HG02610 (cell line): ENCODE measurements around the gene CBFA2T3.

Source experiments
- ATAC-seq: cut with Tn5 transposase; IDR thresholded peaks from one replicate; pipeline ENCODE4 v1.9.1; 2021; ENCODE audit warnings: mild to moderate bottlenecking, moderate library complexity; ENCODE audit not compliant: unreplicated experiment

Gene CBFA2T3

GRCh38 chr16:88940862-88941817 lies 35.9 kb downstream of the CBFA2T3 start:
- no peak for ATAC-seq

DNA sequence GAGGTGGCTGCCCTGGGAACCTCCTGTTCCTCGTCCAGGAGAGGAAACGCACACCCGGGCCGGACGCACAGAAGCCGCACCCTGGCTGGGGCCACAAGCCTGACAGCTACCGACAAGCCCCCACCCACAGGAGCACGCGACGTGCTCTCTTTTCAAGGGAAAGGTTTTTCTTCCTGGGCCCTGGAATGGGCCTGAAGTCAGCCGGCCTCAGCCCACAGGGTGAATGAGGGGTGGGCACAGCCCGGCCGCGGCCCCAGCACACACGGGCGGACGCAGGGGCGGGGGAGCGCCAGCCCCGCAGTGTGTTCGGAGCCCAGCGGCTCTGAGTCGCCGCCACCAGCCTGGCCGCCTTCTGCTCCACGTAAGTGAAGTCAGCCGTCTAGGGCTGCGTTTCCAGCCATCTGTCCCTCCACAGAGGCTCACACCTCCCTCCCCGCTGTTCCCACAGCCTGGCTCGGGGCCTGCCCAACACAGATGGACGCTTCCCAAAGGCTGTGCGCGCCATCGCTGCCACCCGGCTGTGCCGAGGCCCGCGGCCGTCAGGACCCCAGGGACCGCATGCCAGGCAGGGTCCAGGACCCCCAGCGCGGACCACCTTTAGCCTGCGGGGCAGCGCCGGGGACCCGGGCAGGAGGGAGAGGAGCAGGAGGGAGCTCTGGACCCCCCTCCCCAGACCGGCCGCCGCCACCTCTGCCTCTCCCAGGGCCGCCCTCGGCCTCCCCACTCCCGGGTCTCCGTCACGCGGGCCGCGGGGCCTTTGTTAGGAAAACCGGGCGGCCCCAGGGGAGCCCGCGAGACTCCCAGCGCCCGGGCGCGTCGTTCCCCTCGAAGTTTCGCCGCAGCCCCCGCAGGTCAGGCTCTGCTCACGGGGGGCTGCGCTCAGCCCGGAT lies 36.8 kb downstream of the CBFA2T3 start:
- no peak for ATAC-seq

DNA sequence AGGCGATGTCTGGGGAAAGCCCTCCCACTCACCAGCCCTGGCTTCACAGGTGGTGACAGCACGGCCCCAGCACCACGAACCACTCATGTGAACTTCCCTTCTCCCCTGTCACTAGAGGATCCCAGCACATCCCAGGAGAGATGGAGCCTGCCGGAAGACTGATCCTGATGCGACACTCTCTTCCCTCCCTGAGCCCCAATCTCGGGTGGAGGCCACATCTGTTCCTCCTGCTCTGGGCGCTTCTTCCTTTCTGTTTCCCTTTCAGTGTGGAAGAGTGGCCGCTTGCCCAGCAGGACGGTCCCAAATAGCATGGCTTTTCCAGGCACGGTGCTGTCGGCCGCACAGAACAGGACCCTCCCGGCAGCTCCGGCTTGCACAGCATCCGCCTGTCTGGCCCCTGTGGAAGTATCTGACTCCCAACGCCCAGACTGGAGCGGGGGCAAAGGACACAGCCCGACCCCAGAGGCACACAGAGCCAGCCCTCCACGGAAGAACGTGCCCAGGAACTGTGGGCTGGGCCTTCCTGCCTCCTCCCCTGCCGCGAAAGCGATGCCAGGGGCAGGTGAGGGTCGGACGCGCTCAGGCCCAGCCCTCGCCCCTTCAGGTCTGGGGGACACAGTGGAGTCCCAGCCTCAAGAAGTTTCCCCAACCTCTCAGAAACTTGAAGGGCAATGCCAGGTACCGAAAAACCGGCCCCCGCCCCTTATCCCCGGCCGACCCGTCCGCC lies 37.6 kb downstream of the CBFA2T3 start:
- ATAC-seq, result no peak

DNA sequence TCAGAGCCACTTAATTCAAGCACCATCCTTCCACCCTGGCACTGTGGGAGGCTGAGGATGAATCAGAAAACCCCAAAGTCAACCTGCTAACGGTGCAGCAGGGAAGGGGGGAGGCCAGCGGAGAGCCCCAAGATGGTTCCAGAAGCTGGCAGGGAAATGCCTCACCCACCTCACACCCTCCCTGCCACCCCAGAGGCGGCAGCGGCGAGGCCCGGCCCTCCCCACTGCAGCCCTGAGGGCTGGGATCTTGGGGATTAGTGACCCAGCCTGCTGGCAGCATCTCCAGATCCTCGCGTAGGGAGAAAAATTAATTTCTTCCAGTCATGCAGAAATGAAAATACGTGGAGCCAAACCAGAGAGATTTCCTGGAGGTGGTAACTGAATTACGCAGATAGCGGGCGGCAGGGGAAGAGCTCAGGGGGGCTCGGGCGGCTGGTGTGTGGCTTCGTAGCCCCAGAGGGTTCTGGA lies 38.2 kb downstream of the CBFA2T3 start:
- ATAC-seq, result no peak

- no peak for ATAC-seq
Measured at GRCh38 chr16:88938119-88938776, 38.8 kb downstream of the CBFA2T3 start.

DNA sequence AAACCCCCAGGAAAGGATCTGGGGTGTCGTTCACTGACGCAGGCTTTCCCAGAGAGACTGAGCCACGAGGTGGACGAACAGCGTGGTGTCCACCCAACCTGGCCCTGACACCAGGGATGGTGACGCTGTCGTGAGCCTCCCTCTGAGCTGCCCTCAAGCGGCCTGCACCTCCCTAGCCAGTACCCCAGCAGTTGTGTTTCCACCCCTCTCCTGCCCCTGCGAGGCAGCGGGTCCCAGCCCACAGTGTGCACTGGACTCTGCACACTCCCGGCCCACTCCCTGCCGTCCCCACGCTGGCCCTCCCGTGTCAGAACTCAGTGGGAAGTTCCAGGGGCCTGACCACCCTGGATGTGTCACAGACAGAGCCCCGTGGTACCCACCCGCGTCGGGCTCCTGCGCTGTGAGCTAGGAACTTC lies 39.8 kb downstream of the CBFA2T3 start:
- no peak for ATAC-seq

DNA sequence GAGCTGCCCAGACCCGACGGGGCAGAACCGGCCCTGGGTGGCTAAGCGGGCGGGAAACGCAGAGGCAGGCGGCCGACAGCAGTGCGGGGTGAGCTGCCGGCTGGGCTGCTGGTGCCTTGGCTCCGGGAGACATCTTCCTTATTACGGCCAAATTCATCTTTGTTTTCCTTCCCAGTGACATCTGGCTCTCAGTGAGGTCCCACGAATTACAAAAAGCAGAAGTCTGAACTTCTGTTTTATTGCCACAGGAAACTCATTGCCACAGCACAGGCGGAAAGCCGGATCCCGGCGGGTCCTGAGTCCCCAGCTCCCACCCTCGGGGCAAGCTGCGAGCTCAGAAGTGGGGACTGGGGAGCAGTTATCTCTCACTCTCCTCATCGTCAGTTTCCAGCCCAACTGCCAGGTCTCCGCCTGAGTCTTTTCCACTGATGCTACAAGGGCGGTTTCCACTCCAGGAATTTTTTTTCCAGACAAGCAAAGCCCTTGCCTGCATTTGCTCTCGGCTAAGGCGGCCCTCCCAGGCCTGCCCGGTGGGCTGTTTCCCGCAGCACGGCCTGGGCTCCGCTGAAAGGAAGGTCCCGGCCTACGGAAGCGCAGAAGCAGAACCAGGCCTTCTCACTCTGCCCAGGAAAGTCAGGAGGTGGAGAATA lies 40.3 kb downstream of the CBFA2T3 start:
- no peak for ATAC-seq

DNA sequence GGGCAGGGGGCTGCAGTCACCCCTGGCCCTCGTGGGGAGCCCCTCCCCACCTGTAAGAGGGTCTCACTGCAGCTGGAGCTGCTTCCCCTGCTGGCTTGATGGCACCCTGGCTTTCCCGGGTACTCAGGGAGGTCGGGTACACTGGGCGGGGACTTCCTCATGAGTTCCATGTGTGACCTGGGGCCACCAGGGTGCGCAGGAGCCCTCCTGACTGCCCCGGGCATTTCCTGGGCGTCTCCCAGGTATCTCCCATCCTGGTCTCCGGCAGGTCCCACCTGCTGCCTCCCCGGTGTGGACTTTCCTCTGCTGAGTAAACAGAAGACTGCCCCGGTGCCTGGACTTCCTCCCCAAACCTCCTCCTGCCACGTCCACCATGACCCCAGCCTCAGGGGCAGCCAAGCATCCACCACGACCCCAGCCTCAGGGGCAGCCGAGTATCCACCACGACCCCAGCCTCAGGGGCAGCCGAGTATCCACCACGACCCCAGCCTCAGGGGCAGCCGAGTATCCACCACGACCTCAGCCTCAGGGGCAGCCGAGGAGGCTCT lies 40.9 kb downstream of the CBFA2T3 start:
- no peak for ATAC-seq

GRCh38 chr16:88934066-88934667 lies 42.8 kb downstream of the CBFA2T3 start:
- no peak for ATAC-seq

DNA sequence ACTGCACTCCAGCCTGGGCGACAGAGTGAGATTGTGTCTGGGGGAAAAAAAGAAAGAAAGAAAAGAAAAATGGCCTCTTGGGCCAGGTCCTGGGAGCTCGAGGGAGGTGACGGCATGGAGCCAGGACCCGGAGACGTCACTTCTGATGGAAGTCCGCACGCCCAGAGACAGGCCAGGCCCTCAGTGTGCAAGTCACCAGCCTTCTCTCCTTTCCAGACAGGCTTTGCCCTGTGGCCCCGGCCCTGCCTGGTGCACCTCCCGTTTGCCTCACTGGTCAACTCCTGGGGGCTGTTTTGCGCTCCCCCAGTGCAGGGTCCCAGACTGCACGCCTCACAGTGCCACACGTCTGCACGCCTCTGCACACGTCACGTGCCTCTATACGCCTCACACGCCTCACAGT lies 44.1 kb downstream of the CBFA2T3 start:
- ATAC-seq, result no peak

GRCh38 chr16:88931936-88932335 lies 45.1 kb downstream of the CBFA2T3 start:
- ATAC-seq, result no peak

DNA sequence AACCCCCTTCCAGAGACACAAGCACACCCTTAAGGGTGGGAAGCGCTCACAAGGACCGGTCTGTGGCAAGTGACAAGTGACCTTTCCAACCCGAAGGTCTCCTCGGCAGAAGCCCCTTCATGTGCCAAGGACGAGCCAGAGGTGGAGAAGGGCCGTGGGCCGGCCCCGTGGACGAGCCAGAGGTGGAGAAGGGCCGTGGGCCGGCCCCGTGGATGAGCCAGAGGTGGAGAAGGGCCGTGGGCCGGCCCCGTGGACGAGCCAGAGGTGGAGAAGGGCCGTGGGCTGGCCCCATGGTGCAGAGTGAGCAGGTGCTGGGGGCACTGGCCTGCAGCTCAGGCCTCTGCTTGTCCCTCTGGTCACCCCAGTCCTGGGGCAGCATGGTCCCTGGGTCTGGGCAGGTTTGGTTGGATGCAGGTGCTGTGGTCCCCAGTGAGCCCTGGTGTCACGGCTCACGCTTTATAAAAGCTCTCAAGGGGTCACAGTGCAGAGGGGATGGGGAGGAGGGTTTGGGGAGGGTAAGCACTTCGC lies 45.6 kb downstream of the CBFA2T3 start:
- ATAC-seq, result no peak

- no peak for ATAC-seq
Measured at GRCh38 chr16:88930716-88931115, 46.3 kb downstream of the CBFA2T3 start.

DNA sequence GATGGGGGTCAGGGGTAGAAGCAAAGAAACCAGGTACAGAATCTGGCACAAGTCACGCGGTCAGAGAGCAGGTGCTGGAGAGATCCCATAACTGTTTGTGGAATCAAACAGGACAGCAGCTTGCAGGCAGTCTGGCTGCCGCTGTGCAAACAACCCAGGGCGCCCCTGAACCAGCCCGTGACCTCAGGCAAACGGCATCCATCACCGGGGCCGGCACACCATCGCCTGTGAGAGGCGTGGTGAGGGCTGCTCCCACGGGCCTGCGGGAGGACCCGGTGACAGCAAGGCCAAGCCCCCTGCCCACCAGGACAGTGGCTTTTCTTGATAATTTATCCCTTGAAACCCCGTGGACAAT lies 47.9 kb downstream of the CBFA2T3 start:
- no peak for ATAC-seq

GRCh38 chr16:88928405-88929090 lies 48.5 kb downstream of the CBFA2T3 start:
- ATAC-seq, result no peak

DNA sequence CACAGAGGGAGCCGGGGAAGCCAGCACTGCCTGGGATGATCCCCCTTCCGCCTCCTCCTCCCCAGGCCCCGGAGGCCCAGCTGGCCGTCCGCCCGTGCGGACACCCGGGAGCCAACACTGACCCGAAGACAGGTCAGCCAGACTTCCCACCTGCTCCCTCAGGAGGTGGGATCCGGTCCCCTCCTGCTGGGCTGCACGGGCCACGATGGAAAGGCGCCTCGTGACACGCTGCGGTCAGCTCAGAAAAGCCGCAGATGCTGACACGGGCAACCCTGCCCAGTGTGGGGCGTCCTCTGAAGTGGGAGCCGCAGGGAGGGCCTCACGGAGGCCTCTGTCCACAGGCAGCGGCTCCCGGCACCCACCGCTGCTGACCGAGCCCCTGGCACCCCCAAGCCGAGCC lies 49.3 kb downstream of the CBFA2T3 start:
- ATAC-seq, result no peak

DNA sequence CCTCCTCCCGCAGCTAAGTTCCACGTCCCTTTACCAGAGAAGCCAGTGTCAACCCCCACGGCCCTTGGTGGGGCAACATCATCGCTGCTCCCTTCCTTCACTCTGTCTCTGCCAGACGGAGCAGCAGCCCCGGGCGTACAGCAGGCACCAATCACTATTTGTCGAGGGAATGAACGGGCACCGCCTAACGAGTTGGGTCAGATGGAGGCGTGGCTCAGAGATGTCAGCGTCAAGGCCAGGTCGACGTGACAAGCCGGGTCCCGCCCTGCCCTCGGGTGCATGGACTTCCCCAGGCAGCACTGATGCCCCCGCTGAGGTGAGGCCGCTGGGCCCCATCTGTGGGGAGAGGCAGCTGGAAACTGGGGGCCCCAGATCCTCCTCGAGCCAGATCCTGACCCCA lies 50.0 kb downstream of the CBFA2T3 start:
- no peak for ATAC-seq

DNA sequence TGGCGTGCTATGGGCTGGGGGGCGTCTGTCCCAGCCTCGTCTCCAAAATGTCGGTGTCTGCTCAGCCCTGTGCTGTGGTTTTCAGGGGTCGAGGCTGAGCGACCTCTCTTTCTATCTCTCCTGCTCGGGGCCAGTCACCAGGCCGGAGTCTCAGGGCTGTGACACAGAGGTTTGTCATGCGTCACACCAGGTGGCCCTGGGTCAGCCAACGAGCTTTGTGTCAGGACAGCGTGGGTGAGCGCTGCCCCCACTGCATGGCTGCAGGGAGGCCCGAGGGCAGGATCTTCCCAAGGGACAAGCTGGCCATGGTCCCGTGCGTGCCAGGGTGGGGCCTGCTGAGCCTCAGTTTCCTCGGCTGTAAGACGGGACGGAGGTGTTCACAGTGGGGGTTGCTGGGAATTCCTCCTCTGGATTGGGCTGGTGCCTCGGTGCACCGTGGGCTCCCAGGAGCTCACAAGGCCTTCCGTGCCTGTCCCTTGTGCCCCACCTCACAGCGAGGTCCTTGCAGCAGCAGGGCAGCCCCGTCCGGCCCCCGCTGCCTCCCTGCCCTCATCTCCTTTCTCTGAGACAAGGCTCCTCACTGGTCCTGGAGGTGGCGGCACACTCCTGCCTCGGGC lies 50.5 kb downstream of the CBFA2T3 start:
- no peak for ATAC-seq
